HG03575 (cell line): ENCODE data around the gene PKHD1.

ENCODE experiments used
- ATAC-seq: cut with Tn5 transposase; IDR thresholded peaks from one replicate; pipeline ENCODE4 v1.9.1; 2021; ENCODE audit not compliant: unreplicated experiment, insufficient number of reproducible peaks, low FRiP score; ENCODE audit errors: extremely low read depth

The PKHD1 gene

GRCh38 chr6:51619042-51619799, 468.2 kb downstream of the PKHD1 start:
- ATAC-seq = no peak

DNA sequence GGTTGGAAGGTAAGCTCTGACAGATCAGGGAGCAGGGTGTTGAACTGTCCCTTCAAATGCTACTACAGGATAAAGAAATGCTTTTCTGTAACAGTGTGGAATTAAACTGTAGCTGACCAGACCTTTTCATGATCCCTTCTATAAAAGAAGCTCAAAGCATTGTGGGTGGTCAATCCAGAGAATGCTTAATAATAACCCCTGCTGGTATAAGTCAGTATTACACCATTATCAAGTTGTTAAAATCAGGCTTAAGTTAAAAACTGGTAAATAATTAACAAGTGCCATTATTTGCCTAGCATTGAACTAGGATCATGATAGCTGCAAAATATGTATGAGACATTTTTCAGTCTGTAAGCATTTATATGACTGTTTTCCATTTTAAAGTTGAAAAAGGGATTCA, 468.9 kb downstream of the PKHD1 start:
- no peak for ATAC-seq

- no peak for ATAC-seq
Observed at GRCh38 chr6:51617751-51618150, 469.7 kb downstream of the PKHD1 start.

DNA sequence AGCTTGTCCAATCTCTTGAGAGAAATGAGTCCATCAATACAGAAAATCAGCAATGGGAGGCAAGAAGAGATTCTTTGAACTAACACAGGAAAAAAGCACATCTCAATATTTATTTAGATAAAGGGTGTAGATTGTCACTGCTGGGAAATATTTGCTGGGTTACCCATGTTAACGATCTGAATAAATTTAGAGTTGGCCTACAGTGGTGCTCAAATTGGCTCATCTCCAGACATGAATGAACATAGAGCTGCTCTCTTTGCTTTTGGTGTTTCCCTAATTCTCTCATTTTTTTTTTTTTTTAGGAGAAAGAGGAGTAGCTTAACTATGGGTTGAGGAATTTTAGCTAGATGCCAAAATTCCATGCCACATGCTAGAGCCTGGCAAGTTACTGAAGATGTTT, 471.2 kb downstream of the PKHD1 start:
- ATAC-seq = no peak

DNA sequence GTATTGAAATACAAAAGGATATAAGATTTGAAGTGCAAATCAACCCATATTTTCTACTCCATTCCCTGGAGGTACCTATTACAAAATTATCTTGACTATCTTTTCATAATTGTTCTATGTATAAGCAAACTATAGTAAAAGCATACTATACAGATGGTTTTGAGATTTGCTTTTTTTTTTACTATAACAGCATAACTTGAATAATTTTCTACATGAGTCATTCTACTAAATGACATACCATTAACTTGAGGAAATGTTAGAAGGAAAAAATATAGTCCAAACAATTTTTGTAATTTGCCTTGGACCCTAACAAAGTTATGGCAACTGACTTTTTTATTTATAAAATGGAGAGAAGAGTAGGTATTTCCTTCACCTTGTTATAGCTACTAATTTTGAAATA, 472.7 kb downstream of the PKHD1 start:
- no peak for ATAC-seq

DNA sequence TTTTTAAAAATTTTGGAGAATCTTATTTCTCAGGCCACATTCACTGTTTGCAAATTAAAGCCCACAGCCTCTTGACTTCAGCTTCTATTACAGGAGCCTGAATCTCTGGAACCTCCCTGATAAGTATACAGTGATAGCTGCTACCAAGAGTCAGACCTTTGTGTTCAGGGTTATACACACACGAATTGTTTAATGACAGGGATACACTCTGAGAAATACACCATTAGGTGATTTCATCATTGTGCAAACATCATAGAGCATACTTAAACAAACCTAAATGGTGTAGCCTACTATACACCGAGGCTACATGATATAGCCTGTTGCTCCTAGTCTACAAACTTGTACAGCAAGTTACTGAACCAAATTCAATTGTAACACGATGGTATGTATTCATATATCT, 473.9 kb downstream of the PKHD1 start:
- no peak for ATAC-seq

GRCh38 chr6:51608932-51609331, 478.5 kb downstream of the PKHD1 start:
- no peak for ATAC-seq

DNA sequence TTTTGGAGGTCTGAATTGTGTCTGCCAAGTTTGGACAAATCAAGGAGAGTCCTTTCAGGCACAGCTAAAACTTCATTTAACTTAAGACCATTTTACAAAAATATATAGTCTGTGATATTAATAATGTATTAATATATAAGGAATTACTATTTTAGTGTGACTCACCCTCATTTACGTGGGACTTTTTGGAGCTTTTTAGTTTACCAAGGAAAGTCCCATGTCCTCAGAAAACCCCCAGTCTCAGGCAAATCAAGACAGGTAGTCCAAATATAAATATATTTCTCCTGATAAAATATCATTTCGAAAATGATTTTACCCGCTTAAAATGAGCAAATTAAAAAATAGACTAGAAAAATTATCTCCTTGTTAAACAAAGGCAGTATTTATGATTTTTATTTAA, 479.0 kb downstream of the PKHD1 start:
- ATAC-seq = no peak

- ATAC-seq = no peak
Observed at GRCh38 chr6:51600514-51600913, 486.9 kb downstream of the PKHD1 start.

DNA sequence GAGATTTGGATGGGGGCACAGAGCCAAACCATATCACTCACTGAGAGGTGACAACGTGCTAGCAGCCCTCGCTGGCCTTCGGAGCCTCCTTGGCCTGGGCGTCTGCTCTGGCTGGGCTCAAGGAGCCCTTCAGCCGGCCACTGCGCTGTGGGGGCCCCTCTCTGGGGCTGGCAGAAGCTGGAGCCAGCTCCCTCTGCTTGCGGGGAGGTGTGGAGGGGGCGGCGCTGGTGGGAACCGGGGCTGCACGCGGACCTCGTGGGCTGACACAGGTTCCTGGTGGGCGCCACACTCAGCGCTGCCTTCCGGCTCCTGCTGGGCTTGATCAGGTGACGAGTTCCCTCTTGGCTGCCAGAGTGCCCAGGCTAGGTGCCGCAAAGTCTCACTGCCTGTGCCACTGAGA, 489.2 kb downstream of the PKHD1 start:
- ATAC-seq = no peak

- no peak for ATAC-seq
Observed at GRCh38 chr6:51594981-51595380, 492.4 kb downstream of the PKHD1 start.

- no peak for ATAC-seq
Observed at GRCh38 chr6:51585264-51585663, 502.1 kb downstream of the PKHD1 start.

DNA sequence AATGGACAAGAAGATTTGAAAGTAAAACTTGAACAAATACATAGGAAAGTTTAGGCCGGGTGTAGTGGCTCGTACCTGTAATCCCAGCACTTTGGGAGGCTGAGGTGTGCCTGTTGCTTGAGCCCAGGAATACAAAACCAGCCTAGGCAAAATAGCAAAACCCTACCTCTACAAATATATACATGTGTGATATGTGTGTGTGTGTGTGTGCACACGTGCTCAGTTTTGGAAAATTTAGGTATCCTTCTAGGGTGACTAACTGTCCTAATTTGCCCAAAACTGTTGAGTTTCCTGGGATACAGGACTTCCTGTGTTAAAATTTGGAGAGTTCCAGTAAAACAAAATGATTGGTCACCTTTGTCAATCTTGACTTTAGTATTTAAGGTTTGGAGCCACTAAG, 503.2 kb downstream of the PKHD1 start:
- ATAC-seq = no peak

DNA sequence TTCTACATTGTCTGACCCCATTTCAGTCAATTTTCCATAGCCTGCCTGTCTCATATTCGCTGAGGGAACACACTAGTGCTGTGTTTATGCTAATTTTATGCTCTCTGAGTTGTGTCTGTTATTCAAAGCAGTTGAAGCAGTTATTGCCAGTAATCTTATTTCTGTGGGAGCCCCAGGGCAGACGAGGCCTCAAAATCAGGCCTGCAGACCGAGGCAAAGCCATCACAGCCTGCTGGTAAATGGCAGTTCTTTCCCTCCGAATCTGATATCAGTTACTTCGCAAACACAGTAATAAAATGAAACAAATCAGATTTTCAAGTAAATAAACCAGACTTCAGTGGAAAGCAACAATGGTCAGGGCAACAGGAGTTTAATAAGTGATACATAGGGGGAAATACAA, 508.4 kb downstream of the PKHD1 start:
- ATAC-seq = no peak

- no peak for ATAC-seq
Observed at GRCh38 chr6:51578362-51578761, 509.1 kb downstream of the PKHD1 start.

- ATAC-seq = no peak
Observed at GRCh38 chr6:51574040-51574439, 513.4 kb downstream of the PKHD1 start.

DNA sequence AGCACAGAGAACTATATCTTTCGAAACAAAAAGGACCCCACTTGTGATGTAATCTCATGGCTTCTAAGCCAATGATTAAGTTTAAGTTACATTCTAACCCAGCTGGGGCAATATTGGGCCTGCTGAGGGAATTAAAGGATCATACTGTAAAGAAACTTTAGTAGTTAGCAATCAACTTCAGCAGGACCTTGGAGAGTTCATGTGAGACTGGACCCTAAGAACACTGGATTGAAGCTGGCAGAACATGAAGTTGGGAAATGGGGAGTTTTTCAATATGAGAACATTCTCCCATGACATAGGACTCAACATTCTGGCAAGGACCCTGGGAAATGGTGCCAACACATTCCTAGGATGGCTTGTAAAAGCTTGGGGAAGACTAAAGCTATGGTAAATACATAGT, 516.2 kb downstream of the PKHD1 start:
- no peak for ATAC-seq

DNA sequence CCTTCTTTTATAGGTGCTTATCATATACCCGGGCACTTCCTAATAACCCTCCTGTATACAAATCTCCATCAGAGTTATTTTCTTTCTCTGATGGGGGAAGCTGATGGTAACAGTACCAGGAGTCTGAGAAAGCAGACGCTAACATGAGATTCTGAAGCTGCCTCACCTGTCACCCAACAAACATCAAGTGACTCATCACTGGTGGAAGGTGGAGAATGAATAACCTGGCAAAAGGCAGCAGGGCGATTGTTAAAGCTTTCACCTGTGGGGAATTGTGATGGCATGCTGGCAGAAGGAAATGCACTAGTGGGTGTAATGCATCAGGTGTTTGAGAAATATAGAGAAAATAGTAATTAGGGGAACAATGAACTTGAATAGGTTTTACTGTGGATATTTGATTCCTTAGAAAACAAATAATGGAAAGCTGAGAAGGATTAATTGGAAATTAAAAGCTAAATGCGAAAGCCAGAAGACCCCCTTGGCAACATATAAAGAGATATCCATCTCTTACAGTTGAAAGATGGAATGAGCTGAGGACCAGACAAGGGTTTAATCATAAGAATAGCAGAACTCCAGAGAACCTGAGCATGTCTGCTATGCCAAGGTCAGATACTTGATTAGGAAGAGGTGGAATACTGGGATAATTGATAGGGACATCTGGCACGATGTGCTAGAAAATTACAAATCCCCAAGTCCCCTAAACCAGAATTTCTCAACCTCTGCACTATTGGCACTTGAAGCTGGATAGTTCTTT, 517.1 kb downstream of the PKHD1 start:
- ATAC-seq = no peak

DNA sequence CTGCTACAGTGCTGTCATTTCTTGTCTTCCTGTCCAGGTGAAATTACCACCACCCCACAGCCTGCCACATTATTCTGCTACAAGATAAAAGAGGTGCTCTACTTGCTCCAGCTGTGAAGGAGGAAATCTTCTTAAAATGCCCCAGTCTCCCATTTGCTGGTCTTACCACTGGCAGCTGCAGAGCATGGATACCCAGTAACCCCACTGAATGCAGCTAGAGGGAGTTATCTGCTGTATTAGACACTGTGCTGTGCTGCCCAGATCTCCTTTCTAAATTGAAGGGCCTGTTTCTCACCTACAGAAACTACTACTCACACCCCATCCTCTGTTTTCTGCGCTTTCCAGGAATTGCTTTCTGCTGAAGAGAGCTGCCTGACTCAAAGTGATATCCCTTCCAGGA, 517.8 kb downstream of the PKHD1 start:
- no peak for ATAC-seq

DNA sequence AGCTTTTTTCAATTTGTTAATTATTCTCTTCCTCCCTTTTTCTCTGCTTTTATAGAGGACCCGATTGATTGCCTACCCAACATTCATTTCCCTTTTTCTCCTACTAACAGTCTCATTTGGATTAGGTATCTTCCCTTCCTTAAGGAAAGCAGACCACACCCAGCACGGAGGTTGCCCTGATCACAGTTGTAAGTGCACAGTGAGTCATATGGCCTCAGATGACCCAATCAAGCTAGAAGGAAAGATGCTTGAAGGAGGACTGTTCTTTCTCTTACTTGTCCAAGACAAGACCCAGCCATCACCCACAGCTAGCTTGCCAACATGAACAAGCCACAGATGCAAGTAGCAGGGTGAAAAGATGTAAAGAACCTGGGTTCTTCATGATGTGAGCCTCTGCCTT, 518.6 kb downstream of the PKHD1 start:
- no peak for ATAC-seq

- ATAC-seq = no peak
Observed at GRCh38 chr6:51565472-51565871, 521.9 kb downstream of the PKHD1 start.
